SK-N-SH treated with all-trans-retinoic acid at 6 μM for 48 hours (cell line): ENCODE measurements around the gene ST6GALNAC2.

ENCODE experiments used
- ARNTL ChIP-seq: fragments of 450-650 bp; formaldehyde crosslinking; IDR thresholded peaks from 2 replicates; pipeline ENCODE4 v1.5.0; 2020; ENCODE audit warnings: low read depth, mild to moderate bottlenecking, moderate library complexity, borderline replicate concordance
- BACH2 ChIP-seq: fragments of 250-450 bp; sonication (Bioruptor Pico); IDR thresholded peaks from 2 replicates; pipeline ENCODE4 v1.9.0; 2021; ENCODE audit warnings: mild to moderate bottlenecking, borderline replicate concordance
- ZFP3 ChIP-seq: fragments of 250-450 bp; sonication (Bioruptor Pico); IDR thresholded peaks from 2 replicates; pipeline ENCODE4 v1.5.0; 2020; ENCODE audit warnings: mild to moderate bottlenecking, moderate library complexity
- ZNF70 ChIP-seq: fragments of 450-650 bp; formaldehyde crosslinking; IDR thresholded peaks from 2 replicates; pipeline ENCODE4 v1.5.0; 2020; ENCODE audit warnings: mild to moderate bottlenecking, moderate library complexity
- TF ChIP-seq, protein P1 (sequence below): fragments of 250-450 bp; sonication (Bioruptor Pico); IDR thresholded peaks from 2 replicates; pipeline ENCODE4 v1.8.0; 2020; ENCODE audit warnings: mild to moderate bottlenecking, moderate library complexity, borderline replicate concordance

DNA sequence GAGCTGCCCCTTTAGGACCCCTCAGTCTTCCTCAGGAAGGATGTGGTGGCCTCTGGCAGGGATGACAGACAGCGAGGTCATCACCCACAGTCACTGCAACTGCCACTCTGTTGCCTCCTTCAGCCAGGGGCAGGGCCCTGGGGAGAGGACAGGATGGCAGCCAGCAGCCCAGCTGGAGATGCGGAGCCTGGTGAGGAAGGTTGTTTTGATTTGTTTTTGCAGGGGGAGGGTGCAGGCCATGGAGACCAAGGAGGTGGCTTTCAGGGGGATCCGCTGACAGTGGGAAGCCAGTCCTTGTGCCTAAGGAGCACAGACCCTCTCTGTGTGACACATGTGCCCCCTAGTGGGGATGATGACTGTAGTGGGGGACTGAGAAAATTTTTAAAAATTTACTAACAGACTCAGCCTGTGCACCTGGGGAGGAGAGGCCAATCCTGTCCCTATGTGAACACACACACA is 38.4 kb downstream of the ST6GALNAC2 start:
- TF ChIP-seq, protein P1, sequence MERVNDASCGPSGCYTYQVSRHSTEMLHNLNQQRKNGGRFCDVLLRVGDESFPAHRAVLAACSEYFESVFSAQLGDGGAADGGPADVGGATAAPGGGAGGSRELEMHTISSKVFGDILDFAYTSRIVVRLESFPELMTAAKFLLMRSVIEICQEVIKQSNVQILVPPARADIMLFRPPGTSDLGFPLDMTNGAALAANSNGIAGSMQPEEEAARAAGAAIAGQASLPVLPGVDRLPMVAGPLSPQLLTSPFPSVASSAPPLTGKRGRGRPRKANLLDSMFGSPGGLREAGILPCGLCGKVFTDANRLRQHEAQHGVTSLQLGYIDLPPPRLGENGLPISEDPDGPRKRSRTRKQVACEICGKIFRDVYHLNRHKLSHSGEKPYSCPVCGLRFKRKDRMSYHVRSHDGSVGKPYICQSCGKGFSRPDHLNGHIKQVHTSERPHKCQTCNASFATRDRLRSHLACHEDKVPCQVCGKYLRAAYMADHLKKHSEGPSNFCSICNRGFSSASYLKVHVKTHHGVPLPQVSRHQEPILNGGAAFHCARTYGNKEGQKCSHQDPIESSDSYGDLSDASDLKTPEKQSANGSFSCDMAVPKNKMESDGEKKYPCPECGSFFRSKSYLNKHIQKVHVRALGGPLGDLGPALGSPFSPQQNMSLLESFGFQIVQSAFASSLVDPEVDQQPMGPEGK (CRISPR knock-in tag): no peak
- TF ChIP-seq BACH2 (CRISPR knock-in tag) (no peak), ARNTL (CRISPR knock-in tag) (no peak), ZNF70 (CRISPR knock-in tag) (no peak), ZFP3 (no peak)
